HG03432 (cell line): ENCODE measurements around the gene MYO6.
A peak's percentile ranks its signal among the peaks of the same experiment; 100 is the strongest.

ENCODE experiments used
- ATAC-seq: cut with Tn5 transposase; IDR thresholded peaks from one replicate; pipeline ENCODE4 v1.9.1; 2021; ENCODE audit warnings: mild to moderate bottlenecking, moderate library complexity; ENCODE audit not compliant: unreplicated experiment

The MYO6 gene

GRCh38 chr6:75762063-75762462, 13.0 kb downstream of the MYO6 start:
- ATAC-seq, result no peak

GRCh38 chr6:75766387-75766786, 17.3 kb downstream of the MYO6 start:
- ATAC-seq, result no peak

GRCh38 chr6:75770844-75771243, 21.8 kb downstream of the MYO6 start:
- no peak for ATAC-seq

- no peak for ATAC-seq
These were observed 26.2 kb downstream of the MYO6 start for GRCh38 chr6:75775219-75775618.

- no peak for ATAC-seq
These were observed 27.4 kb downstream of the MYO6 start for GRCh38 chr6:75776461-75776860.

GRCh38 chr6:75778757-75779156, 29.7 kb downstream of the MYO6 start:
- no peak for ATAC-seq

DNA sequence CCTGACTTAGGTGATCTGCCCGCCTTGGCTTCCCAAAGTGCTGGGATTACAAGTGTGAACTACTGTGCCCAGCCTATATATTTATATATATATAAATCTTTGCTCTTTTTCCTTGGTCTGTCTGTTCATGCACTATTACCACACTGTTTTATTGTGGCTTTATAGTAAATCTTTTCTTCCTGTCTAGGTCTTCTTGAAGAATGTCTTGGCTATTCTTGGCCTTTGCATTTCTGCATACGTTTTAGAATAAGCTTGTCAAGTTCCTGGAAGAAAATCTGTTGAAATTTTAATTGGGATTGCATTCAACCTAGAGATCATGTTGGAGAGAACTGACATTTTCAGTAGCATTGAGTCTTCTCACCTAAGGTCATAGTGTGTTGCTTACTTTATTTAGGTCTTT, 37.1 kb downstream of the MYO6 start:
- no peak for ATAC-seq

DNA sequence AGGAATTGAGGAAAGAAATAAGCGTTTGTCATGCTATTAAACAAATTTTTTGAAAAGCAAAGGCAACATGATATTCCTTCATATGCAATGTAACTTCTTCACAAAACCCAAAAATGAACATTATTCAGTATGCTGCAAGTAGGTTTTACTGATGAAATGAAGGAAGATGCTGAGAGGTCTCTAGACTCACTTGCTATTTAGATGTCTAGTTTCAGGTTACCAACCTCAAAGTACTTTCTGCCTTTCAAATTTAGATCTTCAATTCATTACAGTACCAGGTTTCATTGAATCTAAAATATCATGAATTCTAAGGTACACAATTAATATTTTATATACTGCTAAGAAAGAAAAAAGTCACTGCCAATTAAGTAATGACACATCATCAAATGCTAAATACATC, 39.9 kb downstream of the MYO6 start:
- ATAC-seq, result peak; percentile 79

- no peak for ATAC-seq
These were observed 42.8 kb downstream of the MYO6 start for GRCh38 chr6:75791881-75792280.

DNA sequence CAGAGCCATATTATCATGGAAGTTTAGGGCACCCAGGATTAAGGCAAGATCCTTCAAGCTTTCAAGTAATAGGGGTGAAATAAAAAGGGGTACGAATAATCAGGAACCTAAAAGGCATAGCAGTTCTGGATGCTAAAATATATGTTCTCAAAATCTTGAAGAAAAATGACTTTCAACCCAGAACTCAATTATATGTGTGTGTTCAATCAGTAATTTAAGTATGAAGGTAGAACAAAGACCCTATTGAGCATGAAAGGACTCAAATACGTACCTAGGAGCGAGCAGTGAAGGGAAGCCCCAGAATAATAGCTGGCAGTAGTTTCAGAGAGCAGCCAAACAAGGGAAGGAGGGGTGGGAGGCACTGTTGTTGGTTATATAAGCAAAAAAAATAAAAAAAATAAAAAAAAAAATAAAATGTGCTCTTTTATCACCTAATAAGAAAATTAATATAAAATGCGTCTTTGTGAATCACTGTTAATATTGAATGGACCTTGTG, 45.4 kb downstream of the MYO6 start:
- no peak for ATAC-seq

DNA sequence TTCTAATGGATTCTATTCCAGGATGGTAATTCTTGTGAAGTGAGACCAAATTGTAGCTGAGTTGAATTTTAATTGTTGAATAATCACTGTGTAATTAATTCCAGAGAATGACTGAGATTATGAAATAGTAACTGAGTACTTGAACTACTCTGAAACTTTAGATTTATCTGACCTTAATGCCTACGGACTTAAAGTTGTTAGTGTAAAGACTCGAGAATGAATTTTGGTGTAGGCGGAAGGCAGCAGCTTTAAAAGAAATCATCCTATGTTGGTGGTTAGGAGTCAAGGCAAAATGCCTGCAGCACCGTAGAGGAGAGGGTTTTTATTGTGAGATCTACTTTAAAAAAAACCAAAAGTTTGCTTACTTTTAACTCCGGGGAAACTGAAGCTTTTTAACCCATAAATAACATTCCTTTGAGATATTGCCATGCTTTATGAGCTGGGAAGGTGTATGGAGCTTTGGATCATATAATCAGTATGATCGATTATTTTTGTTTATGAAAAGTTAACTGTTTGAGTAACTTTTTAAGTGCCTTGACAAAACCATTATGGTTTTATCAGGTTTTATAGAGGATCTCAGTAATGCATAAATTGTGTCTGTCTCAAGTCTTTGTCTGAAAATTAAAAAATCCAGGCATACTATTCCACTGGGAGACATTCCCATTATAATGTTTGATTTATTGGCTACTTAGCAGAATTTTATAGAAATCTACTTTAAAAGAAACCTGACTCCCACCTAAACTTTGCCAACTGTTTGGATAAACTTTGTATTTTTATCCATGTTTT, 46.1 kb downstream of the MYO6 start:
- no peak for ATAC-seq

GRCh38 chr6:75796723-75797122, 47.7 kb downstream of the MYO6 start:
- no peak for ATAC-seq

- no peak for ATAC-seq
These were observed 51.1 kb downstream of the MYO6 start for GRCh38 chr6:75800133-75800532.

DNA sequence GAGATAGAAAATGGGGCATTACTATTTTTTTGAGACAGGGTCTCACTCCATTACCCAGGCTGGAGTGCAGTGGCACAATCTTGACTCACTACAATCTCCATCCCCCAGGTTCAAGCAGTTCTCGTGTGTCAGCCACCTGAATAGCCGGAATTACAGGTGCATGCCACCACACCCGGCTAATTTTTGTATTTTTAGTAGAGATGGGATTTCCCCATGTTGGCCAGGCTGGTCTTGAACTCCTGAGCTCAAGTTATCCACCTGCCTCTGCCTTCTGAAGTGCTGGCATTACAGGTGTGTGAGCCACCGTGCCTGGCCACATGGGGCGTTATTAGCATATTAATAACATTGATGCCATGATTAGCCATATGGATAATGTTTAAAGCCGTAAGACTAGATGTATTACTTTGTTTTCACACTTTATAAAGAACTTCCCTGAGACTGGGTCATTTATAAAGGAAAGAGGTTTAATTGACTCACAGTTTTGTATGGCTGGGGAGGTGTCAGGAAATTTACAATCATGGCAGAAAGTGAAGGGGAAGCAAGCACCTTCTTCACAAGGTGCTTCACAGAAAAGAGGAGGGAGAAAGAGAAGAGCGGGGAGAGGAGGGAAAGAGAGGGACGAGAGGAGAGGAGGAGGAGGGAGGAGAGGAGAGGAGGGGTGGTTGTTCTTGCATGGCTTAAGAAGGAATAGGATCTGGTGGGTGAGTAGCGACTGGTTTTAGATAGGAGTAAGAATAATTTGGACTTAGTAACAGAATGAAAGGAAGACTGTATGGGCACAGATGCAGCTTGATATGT, 51.9 kb downstream of the MYO6 start:
- no peak for ATAC-seq

DNA sequence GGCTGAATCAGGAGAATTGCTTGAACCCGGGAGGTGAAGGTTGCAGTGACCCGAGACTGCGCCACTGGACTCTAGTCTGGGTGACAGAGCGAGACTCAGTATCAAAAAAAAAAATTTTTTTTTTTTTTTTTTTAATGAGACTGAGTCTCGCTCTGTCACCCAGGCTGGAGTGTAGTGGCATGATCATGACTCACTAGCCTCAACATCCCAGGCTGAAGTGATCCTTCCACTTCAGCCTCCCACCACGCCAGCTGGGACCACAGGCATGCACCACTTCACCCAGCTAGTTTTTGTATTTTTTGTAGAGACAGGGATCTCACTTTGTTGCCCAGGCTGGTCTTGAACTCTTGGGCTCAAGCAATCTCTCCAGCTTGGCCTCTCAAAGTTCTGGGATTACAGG, 53.3 kb downstream of the MYO6 start:
- ATAC-seq, result no peak

DNA sequence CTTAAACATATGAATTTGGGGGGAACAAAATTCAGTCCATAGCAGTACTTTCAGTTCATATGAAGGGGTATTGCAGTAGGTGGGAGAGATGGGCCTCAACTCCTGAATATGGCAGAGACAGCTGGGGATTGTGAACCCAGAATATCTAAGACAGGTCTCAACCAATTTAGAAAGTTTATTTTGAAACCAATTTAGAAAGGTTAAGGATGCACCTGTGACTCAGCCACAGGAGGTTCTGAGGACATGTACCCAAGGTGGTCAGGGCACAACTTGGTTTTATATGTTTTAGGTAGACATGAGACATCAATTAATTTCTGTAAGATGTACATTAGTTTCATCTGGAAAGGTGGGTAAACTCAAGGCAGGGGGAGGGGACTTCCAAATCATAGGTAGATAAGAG, 59.5 kb downstream of the MYO6 start:
- no peak for ATAC-seq

- ATAC-seq, result no peak
These were observed 63.5 kb downstream of the MYO6 start for GRCh38 chr6:75812560-75812959.

- ATAC-seq, result no peak
These were observed 64.6 kb downstream of the MYO6 start for GRCh38 chr6:75813476-75814250.

DNA sequence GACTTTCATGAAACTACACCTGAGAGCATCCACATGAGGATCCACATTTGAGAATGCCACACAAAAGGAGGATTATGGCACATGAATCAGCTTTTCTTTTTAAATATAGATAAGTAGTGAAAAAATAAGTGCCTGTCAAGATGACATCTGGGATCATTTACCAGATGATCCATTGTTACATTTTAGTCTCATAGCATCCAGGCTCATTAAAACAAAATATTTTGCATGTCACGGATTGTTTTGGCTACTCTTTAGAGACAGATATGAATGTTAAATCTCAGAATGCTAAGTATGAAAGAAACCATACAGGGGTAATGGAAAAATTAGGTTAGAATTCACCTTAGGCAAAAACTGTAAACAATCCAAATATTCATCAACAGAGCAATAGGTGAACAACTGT, 66.7 kb downstream of the MYO6 start:
- no peak for ATAC-seq

DNA sequence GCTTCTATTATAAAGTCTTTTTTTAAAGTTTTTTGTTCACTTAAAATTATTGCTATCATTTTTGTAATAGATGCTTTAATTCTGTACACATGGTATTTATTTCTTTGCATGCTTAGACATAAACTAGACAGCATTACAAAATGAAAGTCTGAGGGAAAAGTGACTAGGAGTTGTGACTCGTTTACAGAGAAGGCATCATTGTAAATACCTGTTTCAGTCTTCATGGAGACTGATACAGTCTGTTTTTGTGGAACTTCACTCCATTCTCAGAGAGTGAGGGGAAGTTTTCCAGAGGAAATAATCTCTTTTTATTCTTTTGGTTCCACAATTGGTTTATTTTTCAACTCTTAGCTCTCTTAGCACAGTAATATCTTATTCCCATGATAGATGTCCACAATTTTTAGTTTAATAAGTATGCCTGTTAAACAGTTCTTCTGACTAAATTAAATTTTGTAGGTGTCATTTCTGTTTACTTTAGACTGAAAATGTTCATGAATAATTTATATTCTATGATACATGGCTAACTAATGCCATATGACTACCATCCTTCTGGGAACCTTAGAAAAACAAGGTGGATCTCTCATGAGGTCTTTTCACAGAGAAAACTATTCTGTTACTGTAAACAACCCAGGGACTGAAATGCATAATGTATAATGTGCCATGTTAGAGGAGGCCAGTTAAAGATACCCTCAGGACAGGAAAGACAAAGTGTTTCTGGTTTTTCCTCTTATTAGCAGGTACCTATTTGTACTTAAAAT, 69.2 kb downstream of the MYO6 start:
- ATAC-seq, result no peak
